LNCaP clone FGC (cell line): Measurements from ENCODE around the gene CCND3.

Experiments
- DNase-seq: peaks from one replicate; pipeline ENCODE4 v3.0.0-alpha.2; 2011; ENCODE audit warnings: low read depth
- H3K4me3 ChIP-seq: 2 replicates; pipeline ENCODE4 v1.5.1; 2011; ENCODE audit warnings: mild to moderate bottlenecking, low read depth, low read length, control low read depth
- TF ChIP-seq, protein P1 (sequence below): IDR thresholded peaks from 2 replicates; pipeline ENCODE4 v1.5.1; 2012; ENCODE audit warnings: mild to moderate bottlenecking; ENCODE audit not compliant: control insufficient read depth, insufficient read depth; ENCODE audit errors: extremely low read depth

CCND3 gene

DNA sequence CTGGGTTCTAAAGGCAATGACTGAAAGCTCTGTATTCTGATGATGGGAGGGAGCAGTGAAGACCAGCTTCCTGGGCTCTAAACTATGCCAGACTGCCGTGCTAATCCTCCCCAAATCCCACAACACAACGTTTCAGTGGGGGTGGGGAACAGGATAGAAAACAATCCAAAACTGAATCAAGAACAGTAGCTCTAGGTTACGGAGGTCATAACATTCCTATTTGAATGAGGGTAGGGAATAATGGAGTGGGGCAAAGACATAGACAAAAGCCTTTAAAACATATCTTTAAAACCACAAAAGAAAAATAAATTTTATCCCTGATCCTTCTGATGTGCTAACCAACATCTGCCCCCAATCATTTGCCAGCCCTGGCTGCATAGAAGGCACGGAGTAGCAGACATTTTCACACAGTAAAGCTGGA is 54.3 kb downstream of the CCND3 start:
- H3K4me3 ChIP-seq, result no peak overlapping the region
- TF ChIP-seq, protein P1, sequence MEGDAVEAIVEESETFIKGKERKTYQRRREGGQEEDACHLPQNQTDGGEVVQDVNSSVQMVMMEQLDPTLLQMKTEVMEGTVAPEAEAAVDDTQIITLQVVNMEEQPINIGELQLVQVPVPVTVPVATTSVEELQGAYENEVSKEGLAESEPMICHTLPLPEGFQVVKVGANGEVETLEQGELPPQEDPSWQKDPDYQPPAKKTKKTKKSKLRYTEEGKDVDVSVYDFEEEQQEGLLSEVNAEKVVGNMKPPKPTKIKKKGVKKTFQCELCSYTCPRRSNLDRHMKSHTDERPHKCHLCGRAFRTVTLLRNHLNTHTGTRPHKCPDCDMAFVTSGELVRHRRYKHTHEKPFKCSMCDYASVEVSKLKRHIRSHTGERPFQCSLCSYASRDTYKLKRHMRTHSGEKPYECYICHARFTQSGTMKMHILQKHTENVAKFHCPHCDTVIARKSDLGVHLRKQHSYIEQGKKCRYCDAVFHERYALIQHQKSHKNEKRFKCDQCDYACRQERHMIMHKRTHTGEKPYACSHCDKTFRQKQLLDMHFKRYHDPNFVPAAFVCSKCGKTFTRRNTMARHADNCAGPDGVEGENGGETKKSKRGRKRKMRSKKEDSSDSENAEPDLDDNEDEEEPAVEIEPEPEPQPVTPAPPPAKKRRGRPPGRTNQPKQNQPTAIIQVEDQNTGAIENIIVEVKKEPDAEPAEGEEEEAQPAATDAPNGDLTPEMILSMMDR, result no peak
- DNase-seq, result no peak

DNA sequence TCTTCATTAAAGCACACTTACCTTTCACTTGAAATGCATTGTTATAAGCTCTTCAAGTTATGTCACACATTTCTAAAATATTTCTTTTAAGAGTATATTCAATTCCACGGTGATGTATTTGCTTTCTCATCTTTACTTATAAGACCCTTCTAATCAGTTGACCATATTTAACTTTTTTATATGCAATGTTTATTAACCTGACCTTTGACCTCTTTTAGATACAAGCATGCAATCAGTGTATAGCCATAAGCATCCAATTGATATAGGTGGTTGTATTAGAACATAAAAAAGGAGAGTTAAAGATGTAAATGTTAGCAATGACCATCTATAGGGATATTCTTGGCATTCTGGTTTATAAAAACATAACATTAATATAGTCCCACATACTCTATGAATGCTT is 55.7 kb downstream of the CCND3 start:
- DNase-seq, result no peak
- TF ChIP-seq, protein P1, result no peak
- no peak overlapping the region for H3K4me3 ChIP-seq

DNA sequence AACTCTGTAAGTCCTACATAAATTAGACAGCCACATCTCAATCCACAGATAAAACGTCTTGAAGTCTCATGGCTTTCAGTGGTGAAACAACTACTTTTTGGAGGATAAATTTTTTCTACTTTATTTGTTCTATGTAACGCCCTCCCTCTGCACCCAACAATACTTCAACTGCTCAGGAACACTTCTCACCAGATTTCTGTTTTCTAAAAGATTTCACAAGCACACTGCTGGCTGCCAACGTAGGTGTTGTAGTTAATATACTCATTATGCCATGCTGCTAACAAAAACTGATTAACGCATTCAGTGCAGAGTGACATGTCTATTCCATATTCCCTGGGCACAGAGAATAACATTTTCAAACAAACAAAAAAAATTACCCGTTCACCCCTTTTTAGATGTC is 56.7 kb downstream of the CCND3 start:
- no peak for DNase-seq
- TF ChIP-seq, protein P1, result no peak
- H3K4me3 ChIP-seq, result no peak overlapping the region
